SKM-1 (cell line): Measurements from ENCODE around the gene UST.
"Not testable (repeated sequence)": the region's sequence is repeated elsewhere in the genome, so short reads cannot be mapped to it uniquely, and the experiment has no call there.

Experiments
- DNase-seq: peaks from one replicate; lab custom pipeline; 2025; ENCODE audit not compliant: unreplicated experiment; lab: John Stamatoyannopoulos, UW

The UST gene

DNA sequence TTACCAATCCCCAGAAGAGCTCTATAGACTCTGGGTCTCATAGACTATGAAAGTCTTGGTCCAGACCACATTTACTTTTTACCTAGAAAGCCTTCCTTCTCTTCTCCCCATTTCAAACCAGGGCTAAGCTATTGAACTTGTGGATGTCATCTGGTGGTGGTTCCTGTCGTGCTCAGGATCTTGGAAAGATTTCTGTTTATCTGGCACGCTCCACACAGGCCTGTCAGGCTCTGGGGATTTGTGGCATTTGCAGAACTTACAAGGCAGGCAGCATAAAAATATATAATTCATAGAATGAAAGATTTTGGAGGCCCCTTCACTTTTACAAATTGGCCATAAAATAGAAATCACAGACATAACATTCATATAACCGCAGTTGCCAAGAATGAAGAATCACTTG is 188.1 kb downstream of the UST start:
- no peak for DNase-seq

GRCh38 chr6:148935705-148936435 is 189.0 kb downstream of the UST start:
- no peak for DNase-seq

GRCh38 chr6:148943451-148943850 is 196.6 kb downstream of the UST start:
- DNase-seq = no peak

- DNase-seq = no peak
These were observed 197.8 kb downstream of the UST start for GRCh38 chr6:148944608-148945007.

GRCh38 chr6:148945301-148946021 is 198.6 kb downstream of the UST start:
- no peak for DNase-seq

DNA sequence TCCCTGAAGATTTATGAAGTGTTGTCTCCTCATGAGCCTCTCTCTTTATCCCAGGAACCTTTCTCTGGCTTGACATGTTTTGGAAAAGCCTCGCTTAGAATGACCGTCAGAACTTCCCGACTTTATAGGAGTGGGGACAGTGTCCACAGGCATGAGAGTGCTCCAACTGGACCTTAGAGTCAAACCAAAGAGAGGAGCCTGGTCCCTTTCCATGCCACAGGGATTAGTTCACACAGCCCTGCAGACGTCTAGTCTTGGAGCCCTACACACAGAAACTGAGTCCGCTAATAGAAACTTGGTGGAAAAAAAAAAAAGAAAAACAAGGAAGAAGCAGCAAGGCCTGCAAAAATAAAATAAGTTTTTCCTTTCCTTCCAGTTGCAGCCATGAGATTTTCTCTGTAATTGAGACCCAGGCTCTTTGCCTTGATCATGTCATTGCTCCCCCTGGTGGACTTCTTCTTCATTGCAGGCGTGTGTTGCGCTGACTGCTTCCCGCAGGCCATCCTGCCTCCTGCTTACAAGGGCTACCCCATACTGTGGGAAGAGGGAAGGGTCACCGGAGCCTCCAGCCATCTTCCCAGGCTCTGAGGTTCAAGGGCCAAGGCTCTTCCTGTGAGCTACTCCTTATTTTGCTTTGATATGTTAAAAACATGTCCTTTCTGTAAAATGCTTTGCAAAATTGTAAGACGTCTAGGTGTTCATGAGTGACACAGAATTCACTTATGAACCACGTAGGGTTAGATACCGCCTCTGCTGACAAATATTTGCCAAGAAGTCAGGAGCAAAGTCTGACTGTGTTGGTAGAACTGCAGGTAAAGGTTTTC is 201.0 kb downstream of the UST start:
- no peak for DNase-seq

DNA sequence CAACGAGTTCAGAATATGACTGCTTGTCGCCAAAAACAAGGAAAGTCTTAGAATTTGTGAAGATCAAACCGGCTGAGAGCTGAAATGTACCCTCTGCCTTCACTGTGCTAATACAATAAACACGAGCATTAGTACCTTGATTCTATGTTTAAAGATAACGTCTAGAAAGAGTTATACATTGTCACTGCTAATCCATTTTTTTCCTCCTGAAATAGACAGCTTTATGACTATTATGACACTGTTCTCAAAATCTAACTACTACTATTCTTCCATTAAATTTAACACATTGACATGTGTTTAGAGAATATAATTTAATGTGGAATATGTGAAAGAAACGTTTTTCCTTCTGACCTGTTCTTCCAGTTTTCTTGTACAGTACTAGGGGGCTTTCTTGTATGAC is 204.8 kb downstream of the UST start:
- no peak for DNase-seq

DNA sequence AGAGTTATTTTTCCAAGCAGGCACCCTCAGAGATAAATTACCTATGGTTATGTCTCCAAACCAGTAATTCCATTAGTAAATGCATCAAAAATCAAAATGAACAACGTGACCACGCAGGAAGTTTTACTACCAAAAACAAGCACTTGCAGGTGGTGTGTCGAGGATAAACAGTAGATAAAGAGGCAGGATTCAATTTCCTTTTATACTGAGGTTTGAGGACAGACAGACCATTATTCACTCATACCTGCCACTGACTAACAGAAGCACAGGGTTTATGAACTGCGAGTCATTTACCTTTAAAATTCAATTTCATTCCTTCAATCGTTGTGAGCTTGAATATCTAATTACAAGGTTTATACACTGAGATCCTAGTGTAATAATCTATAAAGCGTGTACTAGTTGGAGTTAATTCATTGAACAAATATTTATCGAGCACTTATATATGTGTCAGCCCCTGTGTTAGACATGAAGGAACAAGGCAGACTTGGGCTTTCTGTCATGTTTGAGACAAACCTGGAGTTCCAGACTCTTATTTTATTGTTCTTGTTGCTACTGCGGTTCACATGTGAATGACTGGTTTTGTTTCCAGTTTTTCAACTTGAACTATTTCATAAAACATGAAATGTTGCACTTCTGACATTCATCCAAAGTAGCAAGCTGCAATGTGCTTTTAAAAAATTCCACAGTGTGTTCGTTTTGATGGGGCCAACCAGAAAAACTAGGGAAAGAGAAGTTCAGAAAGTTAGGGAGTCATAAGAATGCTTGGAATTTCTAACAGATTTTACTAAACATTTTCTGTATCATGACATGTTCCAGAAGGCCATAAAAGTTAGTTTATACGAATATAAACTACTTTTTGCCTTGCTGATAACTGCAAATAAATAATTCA is 205.6 kb downstream of the UST start:
- no peak for DNase-seq

DNA sequence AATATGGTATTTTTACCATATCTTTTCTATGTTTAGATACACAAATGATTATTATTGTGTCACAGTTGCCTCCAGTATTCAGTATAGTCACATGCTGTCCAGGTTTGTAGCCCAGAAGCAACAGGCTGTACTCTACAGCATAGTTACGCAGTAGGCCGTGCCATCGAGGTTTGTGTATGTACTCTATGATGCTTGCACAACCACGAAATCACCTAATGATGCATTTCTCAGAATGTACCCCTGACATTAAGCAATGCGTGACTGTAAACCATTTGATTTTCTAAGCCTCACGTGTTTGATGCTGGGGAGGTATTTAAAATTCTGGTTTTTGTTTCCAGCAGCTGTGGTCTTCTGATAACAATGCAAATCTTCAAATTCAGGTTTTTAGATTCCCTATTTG is 207.6 kb downstream of the UST start:
- DNase-seq = no peak

DNA sequence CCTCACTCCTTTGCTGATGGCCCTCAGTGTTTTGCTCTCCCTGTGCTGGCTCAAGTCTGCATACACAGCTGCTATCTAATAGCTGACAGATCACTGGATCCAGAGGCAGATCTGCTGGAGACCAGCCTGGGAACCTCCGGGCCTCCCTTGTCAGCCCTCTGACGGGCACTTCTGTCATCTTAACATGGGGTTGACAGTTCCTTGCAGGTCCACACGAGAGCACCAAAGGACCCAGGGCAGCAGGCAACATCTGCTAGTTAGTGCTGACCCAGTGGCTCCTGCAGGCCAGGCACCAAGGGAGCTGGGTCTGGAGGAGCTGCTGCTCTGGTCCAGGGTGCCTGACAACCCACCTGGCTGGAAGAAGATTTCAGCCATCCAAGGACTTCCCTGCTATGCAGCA is 208.1 kb downstream of the UST start:
- no peak for DNase-seq

GRCh38 chr6:148955441-148955840 is 208.6 kb downstream of the UST start:
- no peak for DNase-seq

GRCh38 chr6:148956163-148956562 is 209.3 kb downstream of the UST start:
- not testable (repeated sequence) for DNase-seq

DNA sequence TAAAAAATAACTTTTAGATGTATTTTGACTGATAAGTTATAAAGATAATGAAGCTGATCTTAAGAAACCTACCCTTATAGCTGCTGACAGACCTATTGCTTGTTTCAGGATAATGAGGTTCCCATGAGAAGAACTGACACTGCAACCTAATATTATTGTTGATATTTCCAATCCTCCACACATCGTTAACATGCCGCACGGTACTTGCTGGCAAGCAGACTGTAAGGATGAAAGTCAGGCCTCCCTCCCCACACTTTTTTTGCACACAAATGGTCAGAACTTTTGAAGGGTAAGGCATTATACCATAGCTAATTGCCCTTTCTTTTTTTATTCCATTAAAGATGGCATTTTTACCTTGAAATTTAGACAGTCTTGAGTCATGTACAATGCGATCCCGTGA is 210.9 kb downstream of the UST start:
- no peak for DNase-seq

GRCh38 chr6:148959008-148959407 is 212.2 kb downstream of the UST start:
- no peak for DNase-seq

DNA sequence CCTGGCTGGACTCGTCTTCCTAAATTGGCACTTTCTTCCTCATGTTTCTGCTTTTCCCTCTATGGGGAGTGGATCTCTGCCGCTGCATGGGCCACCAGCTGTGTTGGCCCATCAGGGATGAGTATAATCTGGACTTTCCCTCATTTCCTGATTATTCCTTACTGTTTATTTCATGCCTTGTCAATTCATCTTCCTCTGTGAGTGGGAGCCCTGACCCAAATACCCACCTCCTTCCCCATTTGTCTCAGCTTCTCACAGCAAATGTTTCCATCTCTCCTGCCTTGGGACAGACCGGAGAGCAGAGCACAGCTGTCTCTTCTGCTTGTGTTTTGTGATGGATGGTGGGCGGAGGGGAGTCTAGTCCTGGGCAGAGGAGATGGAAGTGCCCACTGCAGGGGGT is 212.7 kb downstream of the UST start:
- DNase-seq = no peak

- no peak for DNase-seq
These were observed 216.2 kb downstream of the UST start for GRCh38 chr6:148962854-148963515.

DNA sequence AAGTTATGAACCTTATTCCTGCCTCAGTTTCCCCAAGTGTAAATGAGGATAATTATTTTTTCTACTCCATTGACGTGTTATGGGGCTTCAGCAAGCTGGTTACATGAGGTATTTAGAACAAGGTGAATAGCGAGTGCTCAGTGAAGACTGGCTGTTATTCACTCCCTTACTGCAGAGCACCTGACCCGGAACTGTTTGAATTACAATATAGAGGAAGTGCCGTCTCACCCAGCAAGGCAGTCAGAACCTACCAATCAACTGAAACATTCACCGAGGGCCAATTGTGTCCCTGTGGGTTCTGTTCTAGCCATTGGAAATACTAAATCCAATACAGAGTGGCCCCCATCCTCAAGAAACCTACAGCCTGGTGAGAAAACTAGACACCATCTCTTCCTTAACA is 216.9 kb downstream of the UST start:
- DNase-seq = no peak

DNA sequence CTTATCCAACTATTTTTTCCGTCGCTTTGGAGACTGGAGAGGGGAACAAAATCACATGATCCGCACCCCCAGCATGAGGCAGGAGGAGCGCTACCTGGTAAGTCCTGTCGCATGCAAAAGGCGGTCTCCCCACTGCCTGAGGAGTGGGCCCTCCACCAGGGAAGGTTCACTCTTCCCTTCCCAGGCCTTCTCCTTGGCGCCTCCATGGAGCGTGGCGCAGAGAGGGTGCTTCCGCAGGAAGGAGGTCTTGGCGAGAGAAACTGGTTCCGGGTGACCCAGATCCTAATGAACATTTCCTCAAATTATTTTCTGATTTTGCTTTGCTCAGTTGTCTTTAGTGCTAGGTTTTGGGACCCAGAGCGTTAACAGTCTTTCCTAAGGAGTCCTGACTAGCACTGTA is 217.6 kb downstream of the UST start:
- DNase-seq = no peak

DNA sequence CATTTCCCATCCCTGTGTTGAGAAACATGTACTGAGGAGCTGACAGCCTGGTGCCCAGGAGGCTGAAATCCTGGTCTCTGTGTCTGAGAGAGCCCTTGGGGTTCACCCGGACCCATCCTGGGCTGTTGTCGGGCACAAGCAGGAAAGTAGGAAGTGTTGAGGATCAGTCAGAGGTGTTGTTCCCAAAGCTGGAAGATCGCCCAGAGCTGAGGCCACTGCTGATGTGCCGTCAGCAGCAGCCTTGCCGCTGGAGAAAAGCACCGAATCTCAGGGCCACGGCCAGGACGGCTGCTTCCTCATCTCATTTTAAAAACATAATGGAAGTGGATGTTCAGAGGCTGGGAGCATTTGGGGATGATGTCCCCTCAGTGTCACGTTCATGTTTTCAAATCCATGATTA is 218.5 kb downstream of the UST start:
- no peak for DNase-seq

DNA sequence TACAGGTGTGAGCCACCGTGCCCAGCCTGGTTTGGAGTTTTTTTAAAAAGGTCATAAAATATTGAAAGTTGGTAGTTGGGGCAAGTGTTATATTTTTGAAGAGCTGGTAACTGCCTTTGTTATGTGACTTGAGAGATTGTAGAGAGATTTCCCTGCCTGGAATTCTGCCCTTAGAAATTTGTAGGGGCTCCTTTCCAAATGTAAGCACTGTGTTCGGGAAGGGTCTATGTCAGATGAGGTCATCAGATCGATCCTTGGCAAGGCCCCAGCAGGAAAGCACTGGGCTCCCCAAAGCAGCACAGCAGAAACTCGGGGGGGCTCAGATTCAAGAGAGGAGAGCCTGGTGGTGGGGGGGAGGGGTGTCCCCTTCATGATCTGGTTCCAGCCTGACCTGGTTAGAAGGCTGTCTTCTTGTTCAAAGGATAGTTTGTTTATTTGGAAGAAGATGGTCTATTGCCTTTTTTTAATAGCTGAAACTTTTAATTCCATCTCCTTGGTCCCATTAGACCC is 220.2 kb downstream of the UST start:
- no peak for DNase-seq
